Eye (tissue), 1 donor: Measurements from ENCODE around the gene DRP2.
"Not testable (repeated sequence)": the region's sequence is repeated elsewhere in the genome, so short reads cannot be mapped to it uniquely, and the experiment has no call there.

Experiments used
- DNase-seq: peaks from one replicate; pipeline ENCODE4 v3.0.0-alpha.2; 2015

DRP2 gene

GRCh38 chrX:101237041-101237440, 17.5 kb downstream of the DRP2 start:
- no peak for DNase-seq

GRCh38 chrX:101241531-101241930, 21.9 kb downstream of the DRP2 start:
- no peak for DNase-seq

DNA sequence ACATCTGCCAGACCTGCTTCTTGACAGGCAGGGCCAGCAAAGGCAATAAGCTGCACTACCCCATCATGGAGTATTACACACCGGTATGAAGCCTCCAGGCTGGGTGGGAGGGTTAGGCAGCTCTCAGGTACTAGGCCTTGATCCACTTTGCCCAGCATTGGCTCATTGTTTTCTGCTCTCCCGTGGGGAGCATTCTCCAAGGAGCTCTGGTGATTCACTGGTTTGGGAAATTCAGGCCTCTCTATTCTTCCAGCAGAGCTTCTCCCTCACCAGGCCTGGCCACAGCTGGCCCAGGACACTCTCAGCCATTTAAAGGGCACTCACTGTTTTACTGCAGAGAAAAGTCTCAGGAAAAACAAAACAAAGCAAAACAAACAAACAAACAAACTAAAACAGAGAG, 33.0 kb downstream of the DRP2 start:
- no peak for DNase-seq

GRCh38 chrX:101257448-101258258, 38.1 kb downstream of the DRP2 start:
- DNase-seq, result no peak

DNA sequence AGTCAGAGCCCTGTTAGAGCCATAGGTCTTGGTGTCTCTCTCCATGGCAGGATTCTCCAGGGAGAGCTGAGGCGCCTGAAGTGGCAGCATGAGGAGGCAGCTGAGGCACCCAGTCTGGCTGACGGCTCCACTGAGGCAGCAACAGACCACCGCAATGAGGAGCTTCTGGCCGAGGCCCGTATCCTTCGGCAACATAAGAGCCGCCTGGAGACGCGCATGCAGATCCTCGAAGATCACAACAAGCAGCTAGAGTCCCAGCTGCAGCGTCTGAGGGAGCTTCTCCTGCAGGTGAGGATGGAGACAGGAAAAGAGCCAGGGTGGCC, 38.6 kb downstream of the DRP2 start:
- DNase-seq, result no peak

- DNase-seq, result no peak
Observed at GRCh38 chrX:101260435-101260834, 40.8 kb downstream of the DRP2 start.

DNA sequence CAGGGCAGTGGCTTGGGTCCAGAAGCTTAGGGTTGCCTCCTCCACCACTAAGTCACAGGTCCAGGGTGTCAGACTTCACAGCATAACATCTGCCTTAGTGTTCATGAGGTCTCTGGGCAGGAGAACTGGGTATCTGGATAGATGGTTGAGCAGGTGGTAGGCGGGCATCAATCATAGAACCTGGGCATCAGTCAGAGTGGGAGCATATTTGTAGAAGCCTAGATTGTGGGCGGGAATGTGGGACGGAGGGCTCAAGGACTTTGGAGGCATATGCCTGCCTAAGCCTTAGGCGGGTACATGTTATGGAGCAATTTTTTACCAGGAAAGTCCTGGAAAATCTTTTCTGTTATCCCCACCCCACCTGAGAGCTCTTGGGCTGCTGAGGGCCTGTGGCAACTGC, 43.0 kb downstream of the DRP2 start:
- no peak for DNase-seq

DNA sequence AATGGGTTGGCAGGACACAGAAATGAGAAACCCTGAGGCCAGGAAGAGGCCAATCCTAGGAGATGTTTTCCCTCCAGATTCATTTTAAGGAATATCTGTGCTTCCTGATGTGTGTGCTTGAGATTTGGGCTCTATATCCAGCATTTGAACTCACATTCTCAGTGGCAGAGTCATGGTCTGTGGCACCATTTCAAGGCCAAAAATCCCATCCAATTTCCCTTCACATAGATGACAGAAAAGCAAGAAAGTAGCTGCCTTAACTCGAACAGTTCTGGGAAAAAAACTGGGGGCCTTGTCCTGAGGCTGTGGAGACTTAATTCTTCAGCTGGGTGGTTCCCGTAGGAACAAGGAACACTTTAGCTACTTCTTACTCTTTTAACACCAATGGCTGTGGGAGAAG, 44.2 kb downstream of the DRP2 start:
- DNase-seq, result no peak

DNA sequence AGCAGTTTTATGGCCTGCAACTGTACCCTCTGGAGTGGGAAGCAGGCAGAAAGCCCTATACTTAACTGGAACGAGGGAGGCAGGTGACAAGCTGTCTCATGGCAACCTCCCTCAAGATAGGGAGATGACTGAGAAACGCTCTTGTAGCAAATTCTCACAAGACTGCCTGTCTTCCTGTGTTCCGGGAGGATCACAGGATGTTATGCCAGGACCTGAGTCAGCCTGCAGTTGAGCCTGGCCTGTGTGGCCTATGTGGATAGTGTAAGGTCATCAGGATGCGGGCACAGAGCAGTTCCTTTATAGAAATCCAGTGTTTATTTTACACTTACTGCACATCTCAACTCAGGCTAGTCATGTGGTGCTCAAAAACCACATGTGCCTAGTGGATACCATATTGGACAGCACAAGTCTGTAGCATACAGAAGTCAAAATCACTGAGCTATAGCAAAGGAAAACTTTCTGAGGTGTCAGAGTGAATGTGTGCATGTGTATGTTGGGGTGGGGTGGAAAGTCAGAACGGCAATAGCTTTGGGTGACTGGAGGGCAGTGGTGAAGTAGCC, 46.4 kb downstream of the DRP2 start:
- DNase-seq, result no peak

DNA sequence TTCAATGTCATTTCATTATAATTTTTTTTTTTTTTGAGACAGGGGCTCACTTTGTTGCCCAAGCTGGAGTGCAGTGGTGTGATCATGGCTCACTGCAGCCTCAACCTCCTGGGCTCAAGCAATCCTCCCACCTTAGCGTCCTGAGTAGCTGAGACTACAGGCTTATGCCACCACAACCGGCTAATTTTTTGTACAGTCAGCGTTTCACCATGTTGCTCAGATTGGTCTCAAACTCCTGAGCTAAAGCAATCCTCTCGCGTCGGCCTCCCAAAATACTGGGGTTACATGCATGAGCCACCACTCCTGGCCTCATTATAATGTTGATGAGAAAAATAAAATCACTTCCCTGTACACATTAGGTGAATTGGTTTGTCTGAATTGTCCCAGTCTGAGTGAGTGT, 54.6 kb downstream of the DRP2 start:
- DNase-seq, result no peak

DNA sequence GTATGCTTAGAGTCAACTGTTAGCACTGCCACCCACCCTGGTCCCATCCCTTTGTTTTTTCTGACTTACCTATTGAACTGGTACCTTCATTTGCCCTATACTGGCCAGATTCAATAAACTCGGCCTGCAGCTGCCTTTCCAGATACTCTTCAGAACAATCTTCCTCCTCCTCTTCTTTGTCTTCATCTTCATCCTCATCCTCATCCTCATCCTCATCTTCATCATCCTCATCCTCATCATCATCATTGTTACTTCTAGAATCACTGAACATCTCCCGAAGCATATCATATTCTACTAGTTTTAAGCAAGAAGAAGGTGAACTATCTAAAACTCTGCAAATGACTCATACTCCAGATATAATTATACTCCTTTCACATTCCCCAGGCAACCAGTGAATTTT, 56.7 kb downstream of the DRP2 start:
- no peak for DNase-seq

- DNase-seq, result peak; percentile 75
Observed at GRCh38 chrX:101287402-101287801, 67.8 kb downstream of the DRP2 start.

DNA sequence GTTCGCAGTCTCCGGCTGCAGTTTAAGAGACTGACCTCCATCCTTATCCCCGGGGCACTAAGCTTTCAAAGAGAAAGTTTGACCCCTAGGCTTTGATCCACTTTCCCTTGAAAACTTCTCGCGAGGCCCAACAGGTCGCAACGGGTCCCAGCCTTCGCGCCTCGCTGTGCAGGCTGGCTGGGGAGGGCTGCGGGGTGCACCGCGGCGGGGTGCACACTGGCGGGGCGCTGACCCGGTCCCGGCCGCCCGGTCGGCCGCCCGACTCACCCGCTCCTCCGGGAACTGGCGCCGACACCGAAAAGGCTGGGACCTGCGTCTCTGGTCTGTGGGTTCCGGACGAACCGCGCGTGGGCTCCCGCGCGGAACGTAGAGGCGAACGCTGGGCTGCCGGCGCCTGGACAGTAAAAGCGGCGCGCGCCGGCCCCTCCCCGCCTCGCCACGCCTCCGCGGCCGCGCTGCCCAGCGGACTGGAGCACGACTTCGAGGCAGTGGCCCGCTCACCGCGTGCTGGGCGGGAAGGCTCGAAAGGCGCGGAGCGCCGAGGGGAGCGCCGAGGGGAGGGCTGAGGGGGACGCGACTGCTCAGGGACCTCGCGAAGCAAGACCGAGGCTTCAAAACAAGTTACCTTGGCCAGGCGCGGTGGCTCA, 71.5 kb downstream of the DRP2 start, which contains the start of gene TAF7L:
TAF7L (minus strand) TSS at position 378 of the 647 bp plus-strand sequence. CDS start 3,791 bp downstream, outside the sequence.
- DNase-seq, result peak; percentile 19

GRCh38 chrX:101295603-101296002, 76.0 kb downstream of the DRP2 start:
- DNase-seq, result not testable (repeated sequence)

DNA sequence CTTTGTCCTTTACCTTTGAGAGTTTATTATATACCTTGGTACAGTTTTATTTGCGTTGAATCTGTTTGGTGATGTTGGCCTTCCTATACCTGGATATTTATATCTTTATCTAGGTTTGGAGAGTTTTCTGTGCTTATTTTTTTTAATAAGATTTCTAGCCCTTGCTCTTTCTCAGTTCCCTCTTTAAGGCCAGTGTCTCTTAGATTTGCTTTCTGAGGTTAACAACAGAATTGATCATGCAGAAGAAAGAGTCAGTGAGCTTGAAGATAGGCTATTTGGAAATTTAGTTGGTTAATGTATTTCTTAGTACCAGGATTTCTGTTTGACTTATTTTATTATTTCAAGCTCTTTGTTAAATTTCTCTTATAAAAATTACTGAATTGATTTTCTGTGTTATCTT, 84.2 kb downstream of the DRP2 start:
- DNase-seq, result no peak
